Measurements from ENCODE around the gene NCS1. TPM values are rescaled to one million over a fixed set of nuclear protein-coding genes. Genes with fewer than 3 reads are reported as not detected.
A peak's percentile ranks its signal among the peaks of the same experiment; 100 is the strongest.

The NCS1 gene
- total RNA-seq, 2 donors from 2014 or later, result 19.1 to 28.5 TPM

GRCh38 chr9:130193531-130194377, 21.6 kb downstream of the NCS1 start:
- Histone ChIP-seq H3K27ac (peak overlapping the region; percentile 66 to 79), H3K9me3 (no peaks in the 10 kb centered on the region), H3K4me3 (no peak overlapping the region), H3K27me3 (replicated peaks; ENCODE audit: insufficient read depth) (no peaks in the 10 kb centered on the region), H3K4me1 (replicated peaks) (no peaks in the 10 kb centered on the region), H3K36me3 (no peaks in the 10 kb centered on the region)
- intact Hi-C loops (cut with DNase I), result no loop called here
- no peak for DNase-seq (ENCODE audit: low spot score)
- no peak for TF ChIP-seq POLR2AphosphoS5 (IDR thresholded peaks at IDR 0.05)
- no peak for TF ChIP-seq CTCF (IDR thresholded peaks at IDR 0.05)
- TF ChIP-seq POLR2A (IDR thresholded peaks at IDR 0.05), result no peak
- WGBS, result 18% methylated on average over 27 of the region's 27 CpGs

GRCh38 chr9:130194378-130194932, 22.3 kb downstream of the NCS1 start:
- Histone ChIP-seq H3K4me1 (replicated peaks) (no peaks in the 10 kb centered on the region), H3K27ac (peak overlapping the region; percentile 66 to 79), H3K36me3 (no peaks in the 10 kb centered on the region), H3K4me3 (no peak overlapping the region), H3K27me3 (replicated peaks; ENCODE audit: insufficient read depth) (no peaks in the 10 kb centered on the region), H3K9me3 (no peaks in the 10 kb centered on the region)
- WGBS, result 46% methylated on average over 8 of the region's 8 CpGs
- intact Hi-C loops (cut with DNase I), result no loop called here
- DNase-seq (ENCODE audit: low spot score), result no peak
- no peak for TF ChIP-seq POLR2AphosphoS5 (IDR thresholded peaks at IDR 0.05)

- DNase-seq (ENCODE audit: low spot score), result no peak
- Histone ChIP-seq H3K27me3 (replicated peaks; ENCODE audit: insufficient read depth) (no peaks in the 10 kb centered on the region), H3K36me3 (no peaks in the 10 kb centered on the region), H3K9me3 (no peaks in the 10 kb centered on the region), H3K4me1 (replicated peaks) (no peaks in the 10 kb centered on the region), H3K4me3 (no peak overlapping the region), H3K27ac (peak overlapping the region; percentile 66 to 79)
- TF ChIP-seq POLR2AphosphoS5 (IDR thresholded peaks at IDR 0.05) (no peak), CTCF (IDR thresholded peaks at IDR 0.05) (no peak), POLR2A (IDR thresholded peaks at IDR 0.05) (no peak)
- intact Hi-C loops (cut with DNase I), result no loop called here
- 64% methylated on average over 15 of the region's 15 CpGs for WGBS
Measured at GRCh38 chr9:130195638-130196037, 23.4 kb downstream of the NCS1 start.

GRCh38 chr9:130196643-130197042, 24.4 kb downstream of the NCS1 start:
- no peak for TF ChIP-seq POLR2A (IDR thresholded peaks at IDR 0.05)
- TF ChIP-seq POLR2AphosphoS5 (IDR thresholded peaks at IDR 0.05), result no peak
- TF ChIP-seq CTCF (IDR thresholded peaks at IDR 0.05), result no peak
- Histone ChIP-seq H3K27me3 (replicated peaks; ENCODE audit: insufficient read depth) (no peaks in the 10 kb centered on the region), H3K36me3 (no peaks in the 10 kb centered on the region), H3K4me1 (replicated peaks) (no peaks in the 10 kb centered on the region), H3K9me3 (no peaks in the 10 kb centered on the region), H3K27ac (no peak overlapping the region), H3K4me3 (no peak overlapping the region)
- no peak for DNase-seq (ENCODE audit: low spot score)
- WGBS, result 41% methylated on average over 5 of the region's 5 CpGs
- intact Hi-C loops (cut with DNase I), result no loop called here

- Histone ChIP-seq H3K4me3 (no peak overlapping the region), H3K4me1 (replicated peaks) (no peaks in the 10 kb centered on the region), H3K27me3 (replicated peaks; ENCODE audit: insufficient read depth) (no peaks in the 10 kb centered on the region), H3K36me3 (no peaks in the 10 kb centered on the region), H3K27ac (no peak overlapping the region), H3K9me3 (no peaks in the 10 kb centered on the region)
- 91% methylated on average over 9 of the region's 9 CpGs for WGBS
- no peak for TF ChIP-seq CTCF (IDR thresholded peaks at IDR 0.05)
- TF ChIP-seq POLR2AphosphoS5 (IDR thresholded peaks at IDR 0.05), result no peak
- no peak for TF ChIP-seq POLR2A (IDR thresholded peaks at IDR 0.05)
- no peak for DNase-seq (ENCODE audit: low spot score)
- intact Hi-C loops (cut with DNase I), result no loop called here
Measured at GRCh38 chr9:130197386-130197785, 25.2 kb downstream of the NCS1 start.

Data from prostate gland (tissue), 2 donors.